HepG2 (cell line): Measurements from ENCODE around the gene OPRL1. TPM values are rescaled to one million over a fixed set of nuclear protein-coding genes. Genes with fewer than 3 reads are reported as not detected.
A peak's percentile ranks its signal among the peaks of the same experiment; 100 is the strongest.

ENCODE experiments used
- ATAC-seq: fragments of 200-7000 bp; cut with Tn5 transposase; 3 replicates; pipeline ENCODE4 v1.9.1; 2020; ENCODE audit warnings: mild to moderate bottlenecking, moderate library complexity
- BruUV-seq: library from RNA; stranded (reverse); fragments of 400-500 nt; replicated peaks from 2 replicates; lab custom pipeline; 2021; lab: Mats Ljungman, UMichigan
- CTCF ChIA-PET: fragments of 300-600 bp; formaldehyde crosslinking; extraction: SDS; loops from one replicate; lab custom pipeline; 2021; ENCODE audit warnings: low total read pairs, inconsistent platforms, low intra/inter-chr PET ratio; lab: Yijun Ruan, JAX
- POLR2A ChIA-PET: fragments of 350-600 bp; sonication (Branson Sonifier 250); formaldehyde crosslinking; loops from one replicate; lab custom pipeline; 2020; ENCODE audit warnings: antibody characterized with exemption, inconsistent platforms; lab: Yijun Ruan, JAX
- DNase-seq: peaks from one replicate; pipeline ENCODE4 v3.0.0-alpha.2; 2015; ENCODE audit warnings: low spot score
- FAIRE-seq: peaks from 3 replicates; lab custom pipeline; 2011; peaks lifted over from hg19 to GRCh38; lab: Jason Lieb, UNC
- H2AFZ ChIP-seq: one replicate; pipeline ENCODE4 v1.6.1; 2011; ENCODE audit warnings: low read length, inconsistent platforms
- H3K27ac ChIP-seq: fragments of 300-600 bp; 3 replicates; pipeline ENCODE4 v1.8.0; 2011; ENCODE audit warnings: mixed run types, mild to moderate bottlenecking, mixed read lengths, low read length, inconsistent platforms; ENCODE audit not compliant: insufficient read depth; ENCODE audit errors: extremely low read length
- H3K27me3 ChIP-seq, 2 experiments: fragments of 200-600 bp in 1 of 2; 2 replicates in 1 of 2; 3 replicates in 1 of 2; pipeline versions ENCODE4 v1.6.0 to v1.8.0; 2011; ENCODE audit warnings: low read length in 2 of 2, mild to moderate bottlenecking in 2 of 2, moderate library complexity in 2 of 2, inconsistent platforms in 1 of 2; ENCODE audit not compliant: insufficient read depth in 2 of 2, control insufficient read depth in 1 of 2
- H3K36me3 ChIP-seq, 2 experiments: fragments of 200-600 bp in 1 of 2; replicated peaks in 1 of 2; 2 replicates in 1 of 2; 3 replicates in 1 of 2; pipeline versions ENCODE4 v1.5.1 to v1.8.0; 2011; ENCODE audit warnings: low read length in 2 of 2, inconsistent platforms in 1 of 2; ENCODE audit not compliant: insufficient read depth in 2 of 2, control insufficient read depth in 1 of 2
- H3K4me1 ChIP-seq: 2 replicates; pipeline ENCODE4 v1.5.1; 2012; ENCODE audit warnings: low read length, inconsistent platforms; ENCODE audit not compliant: insufficient read depth
- H3K4me2 ChIP-seq: 2 replicates; pipeline ENCODE4 v1.6.0; 2011; ENCODE audit warnings: low read depth, low read length, inconsistent platforms
- H3K4me3 ChIP-seq, 3 experiments: fragments of 200-600 bp in 1 of 3; sonication (generic), shearing (Covaris generic) in 1 of 3; replicated peaks in 1 of 3; 2 replicates each; pipeline ENCODE4 v1.5.1; 2011 to 2016; ENCODE audit warnings: low read length in 3 of 3, inconsistent platforms in 2 of 3, low read depth in 2 of 3, mild to moderate bottlenecking in 2 of 3, control low read depth in 1 of 3, mixed read lengths in 1 of 3; ENCODE audit not compliant: insufficient read depth in 1 of 3
- H3K79me2 ChIP-seq: one replicate; pipeline ENCODE4 v1.6.1; 2011; ENCODE audit warnings: low read length, inconsistent platforms; ENCODE audit not compliant: insufficient read depth
- H3K9ac ChIP-seq: 2 replicates; pipeline ENCODE4 v1.6.0; 2011; ENCODE audit warnings: mild to moderate bottlenecking, low read depth, low read length, inconsistent platforms; ENCODE audit not compliant: insufficient read depth
- H3K9me3 ChIP-seq: 2 replicates; pipeline ENCODE4 v1.5.1; 2012; ENCODE audit warnings: mild to moderate bottlenecking, low read length
- H4K20me1 ChIP-seq: 2 replicates; pipeline ENCODE4 v1.6.0; 2011; ENCODE audit warnings: inconsistent platforms, mild to moderate bottlenecking, low read length, moderate library complexity; ENCODE audit not compliant: insufficient read depth
- ARNT ChIP-seq: fragments of 450-650 bp; IDR thresholded peaks from 2 replicates; pipeline ENCODE4 v1.6.1; 2017
- CBX1 ChIP-seq: IDR thresholded peaks from one replicate; pipeline ENCODE4 v1.6.1; 2016; ENCODE audit warnings: antibody characterized with exemption, low read depth
- HNF4G ChIP-seq, 2 experiments: sonication (generic) in 1 of 2; formaldehyde crosslinking in 1 of 2; IDR thresholded peaks; 2 replicates each; pipeline versions ENCODE4 v1.4.0 to v1.6.1; 2011 to 2020; ENCODE audit warnings: borderline replicate concordance in 2 of 2, low read depth in 2 of 2, mild to moderate bottlenecking in 2 of 2, low read length in 1 of 2, missing genetic modification reagents in 1 of 2, moderate library complexity in 1 of 2
- MBD4 ChIP-seq: IDR thresholded peaks from 2 replicates; pipeline ENCODE4 v1.6.1; 2012; ENCODE audit warnings: low read length, inconsistent platforms, borderline replicate concordance
- MIER2 ChIP-seq: IDR thresholded peaks from 2 replicates; pipeline ENCODE4 v1.6.1; 2016; ENCODE audit warnings: missing biosample characterization, missing genetic modification reagents
- PAX8 ChIP-seq: sonication (generic); formaldehyde crosslinking; IDR thresholded peaks from 2 replicates; pipeline ENCODE4 v1.8.0; 2022; ENCODE audit warnings: mild to moderate bottlenecking, missing genetic modification reagents, borderline replicate concordance
- SMAD1 ChIP-seq: sonication (generic); formaldehyde crosslinking; IDR thresholded peaks from 2 replicates; pipeline ENCODE4 v1.4.0; 2020; ENCODE audit warnings: missing genetic modification reagents, low read depth, mild to moderate bottlenecking, borderline replicate concordance
- SMAD9 ChIP-seq: sonication (generic); formaldehyde crosslinking; IDR thresholded peaks from 2 replicates; pipeline ENCODE4 v1.5.1; 2020; ENCODE audit warnings: mild to moderate bottlenecking, missing genetic modification reagents
- SSRP1 ChIP-seq: IDR thresholded peaks from 2 replicates; pipeline ENCODE4 v1.6.1; 2016; ENCODE audit warnings: control low read depth
- TRIM24 ChIP-seq: sonication (generic); formaldehyde crosslinking; IDR thresholded peaks from 2 replicates; pipeline ENCODE4 v1.8.0; 2022; ENCODE audit warnings: mild to moderate bottlenecking, missing genetic modification reagents
- ZFP82 ChIP-seq: sonication (generic); formaldehyde crosslinking; IDR thresholded peaks from 2 replicates; pipeline ENCODE4 v1.5.1; 2020; ENCODE audit warnings: mild to moderate bottlenecking, missing genetic modification reagents, borderline replicate concordance
- ZMAT3 ChIP-seq: sonication (generic); formaldehyde crosslinking; conservative IDR thresholded peaks from 2 replicates; pipeline ENCODE4 v1.7.0; 2021; ENCODE audit warnings: missing genetic modification reagents
- ZNF747 ChIP-seq: sonication (generic); formaldehyde crosslinking; IDR thresholded peaks from 2 replicates; pipeline ENCODE4 v1.8.1; 2023; ENCODE audit warnings: missing genetic modification reagents, mild to moderate bottlenecking, borderline replicate concordance
- WGBS: methylation state at CpG from one replicate; pipeline ENCODE4 v1.1.6; 2017; ENCODE audit warnings: low lambda C conversion rate; 5-methylcytosine and 5-hydroxymethylcytosine counted together
- in situ Hi-C: cut with HindIII; loops from 2 replicates; pipeline ENCODE4 v1.10.0; 2017; ENCODE audit warnings: low pct_unique_long_range_greater_than_20kb; ENCODE audit not compliant: extremely low pct_ligation_motif_present
- intact Hi-C: fragments of 100-400 bp; cut with micrococcal nuclease; formaldehyde crosslinking; loops from one replicate; pipeline ENCODE4 v1.10.0; 2022; ENCODE audit not compliant: unreplicated experiment
- polyA plus RNA-seq, 8 experiments: library from polyadenylated mRNA; depleted of rRNA in 3 of 8; stranded (reverse) in 7 of 8; unstranded in 1 of 8; fragments of >200 nt; fragmentation: Illumina TruSeq in 4 of 8; extraction: Trizol in 4 of 8; gene quantifications; 2 replicates each; pipeline versions ENCODE4 v1.2.1 to v1.2.3, GENCODE V29; 2011 to 2016; ENCODE audit warnings: low read depth in 4 of 8, missing spikeins in 1 of 8, mixed read lengths in 1 of 8; ENCODE audit not compliant: insufficient read depth in 1 of 8
- total RNA-seq, 5 experiments: library from RNA; depleted of rRNA; stranded (reverse); fragments of >200 nt; fragmentation: Illumina TruSeq; extraction: Trizol; gene quantifications; 2 replicates each; pipeline ENCODE4 v1.2.3, GENCODE V29; 2016; ENCODE audit warnings: low read depth in 1 of 5
- TF ChIP-seq, protein P1 (sequence below): sonication (generic); formaldehyde crosslinking; IDR thresholded peaks from 2 replicates; pipeline ENCODE4 v1.4.0; 2020; ENCODE audit warnings: missing genetic modification reagents
- TF ChIP-seq, protein P2 (sequence below): fragments of 450-650 bp; IDR thresholded peaks from 2 replicates; pipeline ENCODE4 v1.6.1; 2016

The OPRL1 gene
- total and polyA plus RNA-seq, 2 of the 13 experiments (the other 11 are each of a cell fraction or from before 2014, with no cell fraction given): 0.35 to 0.71 TPM

DNA sequence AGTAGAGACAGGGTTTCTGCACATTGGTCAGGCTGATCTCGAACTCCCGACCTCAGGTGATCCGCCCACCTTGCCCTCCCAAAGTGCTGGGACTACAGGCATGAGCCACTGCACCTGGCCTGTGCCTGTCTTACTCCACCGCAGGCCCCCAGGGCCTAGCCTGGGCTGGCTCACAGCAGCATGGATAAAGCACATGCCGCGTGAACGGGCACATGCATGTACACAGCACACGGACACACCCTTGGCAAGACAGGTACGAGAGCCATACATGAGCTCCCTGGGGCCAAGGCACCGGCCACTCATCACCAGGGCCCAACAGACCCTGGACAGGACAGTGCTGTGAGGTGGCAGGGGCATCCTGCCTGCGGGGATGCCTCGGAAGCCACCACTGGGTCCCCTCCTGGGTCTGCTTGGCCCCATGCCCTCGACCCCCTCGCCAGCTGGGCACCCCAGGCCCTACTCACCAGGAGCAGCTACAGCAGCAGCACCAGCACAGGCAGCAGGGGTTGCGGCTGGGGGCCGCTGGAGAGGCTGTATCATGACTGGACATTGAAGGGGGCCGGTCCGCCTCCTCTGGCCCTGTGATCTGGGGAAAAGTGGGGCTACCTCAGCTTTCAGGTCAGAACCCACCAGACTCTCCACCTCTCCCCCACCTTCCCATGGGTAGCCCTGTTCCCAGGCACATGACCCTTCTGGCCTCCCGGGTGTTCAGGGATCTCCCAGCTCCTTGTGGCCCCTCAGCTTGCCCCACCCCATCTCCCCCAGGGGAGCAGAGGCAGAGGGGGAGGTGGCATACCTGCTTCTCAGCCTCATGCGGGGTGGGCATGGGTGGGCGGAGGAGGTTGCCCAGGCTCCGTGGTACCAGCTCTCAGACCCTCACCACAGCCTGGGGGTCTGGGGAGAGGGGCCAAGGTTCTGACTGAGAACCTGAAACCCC is 3.6 kb upstream of the OPRL1 start (continued):
- TF ChIP-seq CBX1 (no peak), ZMAT3 (CRISPR knock-in tag) (no peak), MIER2 (CRISPR knock-in tag) (no peak), ZNF747 (CRISPR knock-in tag) (no peak), SSRP1 (CRISPR knock-in tag) (no peak), SMAD9 (CRISPR knock-in tag) (no peak), PAX8 (CRISPR knock-in tag) (no peak), ZFP82 (no peak)
- TF ChIP-seq, protein P1, sequence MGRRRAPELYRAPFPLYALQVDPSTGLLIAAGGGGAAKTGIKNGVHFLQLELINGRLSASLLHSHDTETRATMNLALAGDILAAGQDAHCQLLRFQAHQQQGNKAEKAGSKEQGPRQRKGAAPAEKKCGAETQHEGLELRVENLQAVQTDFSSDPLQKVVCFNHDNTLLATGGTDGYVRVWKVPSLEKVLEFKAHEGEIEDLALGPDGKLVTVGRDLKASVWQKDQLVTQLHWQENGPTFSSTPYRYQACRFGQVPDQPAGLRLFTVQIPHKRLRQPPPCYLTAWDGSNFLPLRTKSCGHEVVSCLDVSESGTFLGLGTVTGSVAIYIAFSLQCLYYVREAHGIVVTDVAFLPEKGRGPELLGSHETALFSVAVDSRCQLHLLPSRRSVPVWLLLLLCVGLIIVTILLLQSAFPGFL (CRISPR knock-in tag): no peak
- TF ChIP-seq, protein P2, sequence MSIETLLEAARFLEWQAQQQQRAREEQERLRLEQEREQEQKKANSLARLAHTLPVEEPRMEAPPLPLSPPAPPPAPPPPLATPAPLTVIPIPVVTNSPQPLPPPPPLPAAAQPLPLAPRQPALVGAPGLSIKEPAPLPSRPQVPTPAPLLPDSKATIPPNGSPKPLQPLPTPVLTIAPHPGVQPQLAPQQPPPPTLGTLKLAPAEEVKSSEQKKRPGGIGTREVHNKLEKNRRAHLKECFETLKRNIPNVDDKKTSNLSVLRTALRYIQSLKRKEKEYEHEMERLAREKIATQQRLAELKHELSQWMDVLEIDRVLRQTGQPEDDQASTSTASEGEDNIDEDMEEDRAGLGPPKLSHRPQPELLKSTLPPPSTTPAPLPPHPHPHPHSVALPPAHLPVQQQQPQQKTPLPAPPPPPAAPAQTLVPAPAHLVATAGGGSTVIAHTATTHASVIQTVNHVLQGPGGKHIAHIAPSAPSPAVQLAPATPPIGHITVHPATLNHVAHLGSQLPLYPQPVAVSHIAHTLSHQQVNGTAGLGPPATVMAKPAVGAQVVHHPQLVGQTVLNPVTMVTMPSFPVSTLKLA: peak; percentile 59; the same call in 1 of the 2 replicates

DNA sequence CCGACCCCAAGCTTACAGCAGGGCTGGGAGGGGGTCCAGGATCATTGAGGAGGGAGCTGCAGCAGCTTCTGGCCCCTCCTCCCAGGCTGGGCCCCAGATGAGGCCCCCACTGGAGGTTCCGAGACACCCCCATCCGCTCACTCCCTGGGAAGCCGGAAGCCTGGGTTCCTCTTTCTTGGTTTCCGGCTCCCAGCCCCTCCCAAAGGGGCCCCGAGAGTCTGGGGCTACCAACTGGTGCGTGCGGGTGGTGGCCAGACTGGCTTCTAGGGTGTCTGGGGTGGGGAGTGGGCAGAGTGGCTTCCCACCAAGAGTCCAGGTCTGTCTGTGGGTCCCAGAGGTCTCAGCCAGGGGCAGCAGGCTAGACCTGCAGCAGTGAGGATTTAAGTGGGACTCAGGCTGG is 2.8 kb upstream of the OPRL1 start:
- POLR2A ChIA-PET: interaction anchor here (4.9 kb wide), 1 partner anchor 12 kb away, joined by 25 read pairs; no protein-coding TSS in a partner anchor
- no peak for TF ChIP-seq ARNT
- TF ChIP-seq TRIM24 (CRISPR knock-in tag): no peak
- TF ChIP-seq HNF4G (IDR thresholded peaks at IDR 0.05; ENCODE audit: borderline replicate concordance, low read depth, low read length): no peak
- no peak for TF ChIP-seq HNF4G (CRISPR knock-in tag; IDR thresholded peaks at IDR 0.05; ENCODE audit: borderline replicate concordance, low read depth)
- no peak for TF ChIP-seq SMAD1 (CRISPR knock-in tag)
- no peak for TF ChIP-seq MBD4
- 0 out of 2 replicates have a peak, but pooled peaks cover 5% of the 10 kb centered on the region for H4K20me1 ChIP-seq
- no peak overlapping the region for H3K27ac ChIP-seq
- no TSS peak for BruUV-seq
- peaks cover 37% of the 10 kb centered on the region for H3K4me1 ChIP-seq
- in situ Hi-C loops (no loop called here), intact Hi-C loops (no loop called here)
- DNase-seq: no peak
- H3K9ac ChIP-seq: no peak overlapping the region
- H3K9me3 ChIP-seq: no peaks in the 10 kb centered on the region
- no peaks in the 10 kb centered on the region for H3K79me2 ChIP-seq
- no peak overlapping the region for H3K4me2 ChIP-seq
- no peaks in the 10 kb centered on the region for H3K27me3 ChIP-seq
- WGBS: 82% methylated on average over 8 of the region's 8 CpGs
- no peak overlapping the region for H3K4me3 ChIP-seq
- H2AFZ ChIP-seq: no peak overlapping the region
- CTCF ChIA-PET: no interaction called here
- no peak for FAIRE-seq
- H3K36me3 ChIP-seq: no peaks in the 10 kb centered on the region
- ATAC-seq: no peak
